ENCODE results near the gene MPV17.
"Not testable (repeated sequence)": the region's sequence is repeated elsewhere in the genome, so short reads cannot be mapped to it uniquely, and the experiment has no call there.

- TF ChIP-seq EZH2 (IDR thresholded peaks at IDR 0.05; ENCODE audit: borderline replicate concordance, low read length); CTCF (IDR thresholded peaks at IDR 0.05; ENCODE audit: low read length): not testable (repeated sequence)
Observed at GRCh38 chr2:27268296-27268695, 54.6 kb downstream of the MPV17 start.
